ENCODE measurements around the gene SH3BP5.

Gene SH3BP5

GRCh38 chr3:15297608-15298350 is 34.6 kb downstream of the SH3BP5 start:
- no peak for DNase-seq (ENCODE audit: low spot score)
- CTCF ChIA-PET = no interaction called here
- POLR2A ChIA-PET (ENCODE audit: low non-redundant PET) = no interaction called here
- no peak for TF ChIP-seq CTCF (conservative IDR thresholded peaks at IDR 0.05; ENCODE audit: low read depth)
- H3K27ac ChIP-seq = no peak overlapping the region

- CTCF ChIA-PET = no interaction called here
- no peak for TF ChIP-seq CTCF (conservative IDR thresholded peaks at IDR 0.05; ENCODE audit: low read depth)
- DNase-seq (ENCODE audit: low spot score) = no peak
- no peak overlapping the region for H3K27ac ChIP-seq
- POLR2A ChIA-PET (ENCODE audit: low non-redundant PET) = no interaction called here
Measured at GRCh38 chr3:15295506-15295905, 36.9 kb downstream of the SH3BP5 start.

GRCh38 chr3:15294929-15295328 is 37.5 kb downstream of the SH3BP5 start:
- H3K27ac ChIP-seq = no peak overlapping the region
- ChIA-PET CTCF (interaction anchor here (1.0 kb wide), 1 partner anchor 27 kb away, joined by 3 read pairs; no protein-coding TSS in a partner anchor), POLR2A (ENCODE audit: low non-redundant PET) (no interaction called here)
- DNase-seq (ENCODE audit: low spot score) = no peak
- TF ChIP-seq CTCF (conservative IDR thresholded peaks at IDR 0.05; ENCODE audit: low read depth) = no peak

GRCh38 chr3:15292765-15293522 is 39.4 kb downstream of the SH3BP5 start:
- no peak for TF ChIP-seq CTCF (conservative IDR thresholded peaks at IDR 0.05; ENCODE audit: low read depth)
- ChIA-PET POLR2A (ENCODE audit: low non-redundant PET) (no interaction called here), CTCF (no interaction called here)
- no peak for DNase-seq (ENCODE audit: low spot score)
- no peak overlapping the region for H3K27ac ChIP-seq

- DNase-seq (ENCODE audit: low spot score) = no peak
- ChIA-PET POLR2A (ENCODE audit: low non-redundant PET) (no interaction called here), CTCF (no interaction called here)
- TF ChIP-seq CTCF (conservative IDR thresholded peaks at IDR 0.05; ENCODE audit: low read depth) = no peak
- H3K27ac ChIP-seq = no peak overlapping the region
Measured at GRCh38 chr3:15291589-15292541, 40.5 kb downstream of the SH3BP5 start.

GRCh38 chr3:15290736-15291135 is 41.6 kb downstream of the SH3BP5 start:
- no peak for DNase-seq (ENCODE audit: low spot score)
- H3K27ac ChIP-seq = no peak overlapping the region
- TF ChIP-seq CTCF (conservative IDR thresholded peaks at IDR 0.05; ENCODE audit: low read depth) = no peak
- ChIA-PET CTCF (interaction anchor here (0.5 kb wide), 1 partner anchor 433 kb away, joined by 4 read pairs; no protein-coding TSS in a partner anchor), POLR2A (ENCODE audit: low non-redundant PET) (no interaction called here)
